HG03045 (cell line): ENCODE data around the gene MTPN.

Source experiments
- ATAC-seq: cut with Tn5 transposase; IDR thresholded peaks from one replicate; pipeline ENCODE4 v1.9.1; 2021; ENCODE audit warnings: mild to moderate bottlenecking, moderate library complexity; ENCODE audit not compliant: unreplicated experiment

Gene MTPN

GRCh38 chr7:135930565-135931461 is 46.3 kb downstream of the MTPN start:
- ATAC-seq, result no peak

GRCh38 chr7:135929722-135930141 is 47.4 kb downstream of the MTPN start:
- ATAC-seq, result no peak

GRCh38 chr7:135929249-135929648 is 47.9 kb downstream of the MTPN start:
- ATAC-seq, result no peak

- no peak for ATAC-seq
These were observed 49.0 kb downstream of the MTPN start for GRCh38 chr7:135928136-135928535.

GRCh38 chr7:135925210-135925609 is 51.9 kb downstream of the MTPN start:
- ATAC-seq, result no peak

- ATAC-seq, result no peak
These were observed 52.9 kb downstream of the MTPN start for GRCh38 chr7:135924302-135924701.

GRCh38 chr7:135922263-135922662 is 54.9 kb downstream of the MTPN start:
- no peak for ATAC-seq

- no peak for ATAC-seq
These were observed 56.7 kb downstream of the MTPN start for GRCh38 chr7:135920478-135920877.

- ATAC-seq, result no peak
These were observed 57.9 kb downstream of the MTPN start for GRCh38 chr7:135919071-135919841.

- ATAC-seq, result no peak
These were observed 59.0 kb downstream of the MTPN start for GRCh38 chr7:135918134-135918533.

- no peak for ATAC-seq
These were observed 59.4 kb downstream of the MTPN start for GRCh38 chr7:135917721-135918120.

- no peak for ATAC-seq
These were observed 62.8 kb downstream of the MTPN start for GRCh38 chr7:135914346-135914745.

- ATAC-seq, result no peak
These were observed 63.8 kb downstream of the MTPN start for GRCh38 chr7:135913404-135913803.

GRCh38 chr7:135911099-135911498 is 66.1 kb downstream of the MTPN start:
- ATAC-seq, result no peak

GRCh38 chr7:135910393-135911036 is 66.6 kb downstream of the MTPN start:
- ATAC-seq, result no peak

- ATAC-seq, result no peak
These were observed 71.3 kb downstream of the MTPN start for GRCh38 chr7:135905858-135906257.

GRCh38 chr7:135905355-135905754 is 71.8 kb downstream of the MTPN start:
- no peak for ATAC-seq

- no peak for ATAC-seq
These were observed 72.9 kb downstream of the MTPN start for GRCh38 chr7:135904282-135904681.

- ATAC-seq, result no peak
These were observed 75.3 kb downstream of the MTPN start for GRCh38 chr7:135901585-135902540.

GRCh38 chr7:135900065-135900546 is 77.1 kb downstream of the MTPN start:
- no peak for ATAC-seq
